Eye (tissue), 1 donor: ENCODE results near the gene TRERF1.

ENCODE experiments used
- DNase-seq: peaks from one replicate; pipeline ENCODE4 v3.0.0-alpha.2; 2015

TRERF1 gene

GRCh38 chr6:42179261-42179944, 272.3 kb downstream of the TRERF1 start:
- no peak for DNase-seq

- DNase-seq = peak; percentile 81
Measured at GRCh38 chr6:42177514-42178364, 274.0 kb downstream of the TRERF1 start.

- DNase-seq = no peak
Measured at GRCh38 chr6:42176981-42177380, 274.7 kb downstream of the TRERF1 start.

GRCh38 chr6:42175860-42176259, 275.9 kb downstream of the TRERF1 start:
- no peak for DNase-seq
